ENCODE data around the gene ANKS1A.

ANKS1A gene

DNA sequence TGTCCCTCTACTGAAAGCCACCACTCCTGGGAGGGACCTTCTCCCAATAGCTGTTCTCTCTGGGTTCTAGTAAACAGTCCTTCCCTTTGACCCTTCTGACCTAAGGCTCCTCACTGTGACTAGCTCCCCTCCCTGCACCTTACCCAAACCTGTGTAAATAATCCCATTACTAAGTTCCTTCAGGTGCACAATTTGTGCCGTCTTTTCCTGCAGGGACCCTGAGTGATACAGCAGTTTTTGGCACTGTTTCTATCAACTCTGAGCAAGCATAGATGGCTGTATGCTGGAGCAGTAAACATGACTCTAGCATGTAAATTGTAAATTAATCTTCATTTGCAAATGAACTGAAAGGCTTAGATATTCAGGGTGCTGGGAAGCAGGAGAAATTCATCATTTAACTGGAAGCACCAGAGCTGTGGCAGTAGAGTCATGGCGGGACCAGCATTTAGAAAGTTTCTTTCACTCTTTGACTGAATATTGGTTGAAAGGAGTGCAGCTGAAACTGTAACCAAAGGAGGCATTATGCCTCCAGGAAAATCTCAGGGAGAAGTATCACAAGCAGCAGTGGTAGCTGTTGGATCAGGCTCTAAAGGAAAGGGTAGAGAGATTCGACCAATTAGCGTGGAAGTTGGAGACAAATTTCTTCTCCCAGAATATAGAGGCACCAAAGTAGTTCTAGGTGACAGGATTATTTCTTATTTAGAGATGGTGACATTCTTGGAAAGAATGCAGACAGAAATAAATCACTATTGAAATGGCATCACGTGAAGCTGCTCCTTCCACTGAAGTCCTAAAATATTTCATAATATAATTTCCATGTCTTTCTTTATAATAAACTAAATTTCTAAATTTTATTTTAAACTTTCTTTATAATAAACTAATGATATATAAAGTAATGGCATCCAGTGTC, 134.3 kb downstream of the ANKS1A start:
- H3K9me3 ChIP-seq (ENCODE audit: control insufficient read depth, insufficient read depth, low read depth, low read length): no peaks in the 10 kb centered on the region
- H3K4me1 ChIP-seq (ENCODE audit: control insufficient read depth, insufficient read depth, low read length): peaks cover 8% of the 10 kb centered on the region; the same call in 1 of the 2 replicates
- H3K27ac ChIP-seq (ENCODE audit: extremely low read depth, low read depth, low read length): no peak overlapping the region
- no peak overlapping the region for H3K4me3 ChIP-seq (ENCODE audit: low read depth, low read length)
- H3K36me3 ChIP-seq (ENCODE audit: control insufficient read depth in 2 of 2, insufficient read depth in 1 of 2, low read length in 2 of 2): peaks cover 0 to 12% of the 10 kb centered on the region in 2 experiments; a peak in 1 of 3 replicates
- no peak for TF ChIP-seq ZNF658 (tag by site-specific recombination; IDR thresholded peaks at IDR 0.05)
- TF ChIP-seq ZNF114 (tag by site-specific recombination; IDR thresholded peaks at IDR 0.05): no peak
- TF ChIP-seq, protein P1, sequence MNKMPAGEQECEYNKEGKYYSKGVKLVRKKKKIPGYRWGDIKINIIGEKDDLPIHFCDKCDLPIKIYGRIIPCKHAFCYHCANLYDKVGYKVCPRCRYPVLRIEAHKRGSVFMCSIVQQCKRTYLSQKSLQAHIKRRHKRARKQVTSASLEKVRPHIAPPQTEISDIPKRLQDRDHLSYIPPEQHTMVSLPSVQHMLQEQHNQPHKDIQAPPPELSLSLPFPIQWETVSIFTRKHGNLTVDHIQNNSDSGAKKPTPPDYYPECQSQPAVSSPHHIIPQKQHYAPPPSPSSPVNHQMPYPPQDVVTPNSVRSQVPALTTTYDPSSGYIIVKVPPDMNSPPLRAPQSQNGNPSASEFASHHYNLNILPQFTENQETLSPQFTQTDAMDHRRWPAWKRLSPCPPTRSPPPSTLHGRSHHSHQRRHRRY (tag by site-specific recombination; IDR thresholded peaks at IDR 0.05): no peak
- peak; percentile 58; the same call in 1 of the 2 replicates for TF ChIP-seq ZBTB20 (tag by site-specific recombination; IDR thresholded peaks at IDR 0.05)
- POLR2A ChIA-PET: no interaction called here
- CTCF ChIA-PET: interaction anchor here (0.8 to 3.5 kb wide), 5 partner anchors 10 to 217 kb away, joined by 3 to 9 read pairs (median 5); no protein-coding TSS in a partner anchor

DNA sequence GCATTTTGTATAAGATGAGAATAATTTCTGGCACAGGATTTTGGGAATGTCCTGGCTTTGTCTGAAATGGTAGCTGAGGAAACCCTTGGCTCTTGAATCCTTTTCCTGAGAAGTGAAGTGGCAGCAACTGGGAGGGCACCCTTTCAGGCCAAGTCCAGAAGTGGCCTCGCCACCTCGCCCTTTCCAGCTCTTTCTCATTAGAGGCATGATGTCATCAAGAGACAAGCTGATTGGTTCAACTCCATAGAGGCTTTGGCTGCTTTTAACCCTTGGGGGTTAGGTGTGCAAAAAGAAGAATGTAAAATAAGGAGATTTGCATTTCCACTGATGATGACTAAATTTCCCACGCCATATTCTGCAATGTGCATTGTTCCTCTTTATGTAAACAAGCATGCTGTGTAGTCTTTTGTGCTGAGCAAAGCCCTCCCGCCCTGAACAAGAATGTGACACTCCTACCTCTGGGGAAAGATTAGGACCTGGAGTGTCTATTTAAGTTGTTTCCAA, 135.5 kb downstream of the ANKS1A start:
- Histone ChIP-seq H3K36me3 (ENCODE audit: control insufficient read depth in 2 of 2, insufficient read depth in 1 of 2, low read length in 2 of 2) (peaks cover 0 to 12% of the 10 kb centered on the region in 2 experiments; a peak in 1 of 3 replicates), H3K27ac (ENCODE audit: extremely low read depth, low read depth, low read length) (no peak overlapping the region), H3K9me3 (ENCODE audit: control insufficient read depth, insufficient read depth, low read depth, low read length) (no peaks in the 10 kb centered on the region), H3K4me1 (ENCODE audit: control insufficient read depth, insufficient read depth, low read length) (peaks cover 8% of the 10 kb centered on the region; the same call in 1 of the 2 replicates), H3K4me3 (ENCODE audit: low read depth, low read length) (no peak overlapping the region)
- POLR2A ChIA-PET: interaction anchor here (0.7 to 1.0 kb wide), 2 partner anchors 38 to 1032 kb away, joined by 3 read pairs; no protein-coding TSS in a partner anchor
- CTCF ChIA-PET: interaction anchor here (0.6 to 3.5 kb wide), 5 partner anchors 12 to 796 kb away, joined by 3 to 9 read pairs (median 5); no protein-coding TSS in a partner anchor
- TF ChIP-seq ZNF324 (tag by site-specific recombination; IDR thresholded peaks at IDR 0.05) (no peak), SP7 (tag by site-specific recombination; IDR thresholded peaks at IDR 0.05) (peak; percentile 47; the same call in 1 of the 2 replicates), ZNF629 (tag by site-specific recombination; IDR thresholded peaks at IDR 0.05) (peak; percentile 77), ZNF10 (tag by site-specific recombination; IDR thresholded peaks at IDR 0.05) (0 out of 2 replicates have a peak, but pooled peaks have one; percentile 39), ZNF76 (tag by site-specific recombination; IDR thresholded peaks at IDR 0.05; ENCODE audit: borderline replicate concordance, low read depth) (no peak), ZNF2 (tag by site-specific recombination; IDR thresholded peaks at IDR 0.05) (peak; percentile 65; the same call in 1 of the 2 replicates), SETDB1 (IDR thresholded peaks at IDR 0.05; ENCODE audit: insufficient read length, low read length) (no peak), ZNF473 (tag by site-specific recombination; IDR thresholded peaks at IDR 0.05) (no peak), ZXDB (tag by site-specific recombination; IDR thresholded peaks at IDR 0.05) (0 out of 2 replicates have a peak, but pooled peaks have one; percentile 21), ZNF660 (tag by site-specific recombination; IDR thresholded peaks at IDR 0.05) (0 out of 2 replicates have a peak, but pooled peaks have one; percentile 41), ZNF112 (tag by site-specific recombination; IDR thresholded peaks at IDR 0.05) (no peak), ZBTB21 (tag by site-specific recombination; IDR thresholded peaks at IDR 0.05) (0 out of 2 replicates have a peak, but pooled peaks have one; percentile 19), BCL11A (tag by site-specific recombination; IDR thresholded peaks at IDR 0.05; ENCODE audit: low read depth) (0 out of 2 replicates have a peak, but pooled peaks have one; percentile 56), ZNF24 (tag by site-specific recombination; IDR thresholded peaks at IDR 0.05) (no peak), BCL11B (tag by site-specific recombination; IDR thresholded peaks at IDR 0.05; ENCODE audit: low read depth) (0 out of 2 replicates have a peak, but pooled peaks have one; percentile 22), FEZF1 (tag by site-specific recombination; IDR thresholded peaks at IDR 0.05) (peak; percentile 91), PRDM1 (tag by site-specific recombination; IDR thresholded peaks at IDR 0.05) (peak; percentile 43), OVOL3 (tag by site-specific recombination; IDR thresholded peaks at IDR 0.05) (no peak)
- TF ChIP-seq, protein P2, sequence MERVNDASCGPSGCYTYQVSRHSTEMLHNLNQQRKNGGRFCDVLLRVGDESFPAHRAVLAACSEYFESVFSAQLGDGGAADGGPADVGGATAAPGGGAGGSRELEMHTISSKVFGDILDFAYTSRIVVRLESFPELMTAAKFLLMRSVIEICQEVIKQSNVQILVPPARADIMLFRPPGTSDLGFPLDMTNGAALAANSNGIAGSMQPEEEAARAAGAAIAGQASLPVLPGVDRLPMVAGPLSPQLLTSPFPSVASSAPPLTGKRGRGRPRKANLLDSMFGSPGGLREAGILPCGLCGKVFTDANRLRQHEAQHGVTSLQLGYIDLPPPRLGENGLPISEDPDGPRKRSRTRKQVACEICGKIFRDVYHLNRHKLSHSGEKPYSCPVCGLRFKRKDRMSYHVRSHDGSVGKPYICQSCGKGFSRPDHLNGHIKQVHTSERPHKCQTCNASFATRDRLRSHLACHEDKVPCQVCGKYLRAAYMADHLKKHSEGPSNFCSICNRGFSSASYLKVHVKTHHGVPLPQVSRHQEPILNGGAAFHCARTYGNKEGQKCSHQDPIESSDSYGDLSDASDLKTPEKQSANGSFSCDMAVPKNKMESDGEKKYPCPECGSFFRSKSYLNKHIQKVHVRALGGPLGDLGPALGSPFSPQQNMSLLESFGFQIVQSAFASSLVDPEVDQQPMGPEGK (tag by site-specific recombination; IDR thresholded peaks at IDR 0.05): 0 out of 2 replicates have a peak, but pooled peaks have one; percentile 18
- TF ChIP-seq, protein P3, sequence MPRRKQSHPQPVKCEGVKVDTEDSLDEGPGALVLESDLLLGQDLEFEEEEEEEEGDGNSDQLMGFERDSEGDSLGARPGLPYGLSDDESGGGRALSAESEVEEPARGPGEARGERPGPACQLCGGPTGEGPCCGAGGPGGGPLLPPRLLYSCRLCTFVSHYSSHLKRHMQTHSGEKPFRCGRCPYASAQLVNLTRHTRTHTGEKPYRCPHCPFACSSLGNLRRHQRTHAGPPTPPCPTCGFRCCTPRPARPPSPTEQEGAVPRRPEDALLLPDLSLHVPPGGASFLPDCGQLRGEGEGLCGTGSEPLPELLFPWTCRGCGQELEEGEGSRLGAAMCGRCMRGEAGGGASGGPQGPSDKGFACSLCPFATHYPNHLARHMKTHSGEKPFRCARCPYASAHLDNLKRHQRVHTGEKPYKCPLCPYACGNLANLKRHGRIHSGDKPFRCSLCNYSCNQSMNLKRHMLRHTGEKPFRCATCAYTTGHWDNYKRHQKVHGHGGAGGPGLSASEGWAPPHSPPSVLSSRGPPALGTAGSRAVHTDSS (tag by site-specific recombination; IDR thresholded peaks at IDR 0.05): no peak
- TF ChIP-seq, protein P4, sequence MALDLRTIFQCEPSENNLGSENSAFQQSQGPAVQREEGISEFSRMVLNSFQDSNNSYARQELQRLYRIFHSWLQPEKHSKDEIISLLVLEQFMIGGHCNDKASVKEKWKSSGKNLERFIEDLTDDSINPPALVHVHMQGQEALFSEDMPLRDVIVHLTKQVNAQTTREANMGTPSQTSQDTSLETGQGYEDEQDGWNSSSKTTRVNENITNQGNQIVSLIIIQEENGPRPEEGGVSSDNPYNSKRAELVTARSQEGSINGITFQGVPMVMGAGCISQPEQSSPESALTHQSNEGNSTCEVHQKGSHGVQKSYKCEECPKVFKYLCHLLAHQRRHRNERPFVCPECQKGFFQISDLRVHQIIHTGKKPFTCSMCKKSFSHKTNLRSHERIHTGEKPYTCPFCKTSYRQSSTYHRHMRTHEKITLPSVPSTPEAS (tag by site-specific recombination; IDR thresholded peaks at IDR 0.05): no peak
- TF ChIP-seq, protein P5, sequence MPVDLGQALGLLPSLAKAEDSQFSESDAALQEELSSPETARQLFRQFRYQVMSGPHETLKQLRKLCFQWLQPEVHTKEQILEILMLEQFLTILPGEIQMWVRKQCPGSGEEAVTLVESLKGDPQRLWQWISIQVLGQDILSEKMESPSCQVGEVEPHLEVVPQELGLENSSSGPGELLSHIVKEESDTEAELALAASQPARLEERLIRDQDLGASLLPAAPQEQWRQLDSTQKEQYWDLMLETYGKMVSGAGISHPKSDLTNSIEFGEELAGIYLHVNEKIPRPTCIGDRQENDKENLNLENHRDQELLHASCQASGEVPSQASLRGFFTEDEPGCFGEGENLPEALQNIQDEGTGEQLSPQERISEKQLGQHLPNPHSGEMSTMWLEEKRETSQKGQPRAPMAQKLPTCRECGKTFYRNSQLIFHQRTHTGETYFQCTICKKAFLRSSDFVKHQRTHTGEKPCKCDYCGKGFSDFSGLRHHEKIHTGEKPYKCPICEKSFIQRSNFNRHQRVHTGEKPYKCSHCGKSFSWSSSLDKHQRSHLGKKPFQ (tag by site-specific recombination; IDR thresholded peaks at IDR 0.05): no peak

All from HEK293 (cell line).